GM19328 (cell line): Measurements from ENCODE around the gene GAD1.

Experiments
- ATAC-seq: cut with Tn5 transposase; IDR thresholded peaks from one replicate; pipeline ENCODE4 v1.9.1; 2021; ENCODE audit warnings: mild to moderate bottlenecking, moderate library complexity; ENCODE audit not compliant: unreplicated experiment

The GAD1 gene

GRCh38 chr2:170842785-170843184 lies 26.1 kb downstream of the GAD1 start:
- no peak for ATAC-seq

GRCh38 chr2:170843656-170844055 lies 27.0 kb downstream of the GAD1 start:
- no peak for ATAC-seq

- no peak for ATAC-seq
These were observed 28.7 kb downstream of the GAD1 start for GRCh38 chr2:170845343-170845742.

GRCh38 chr2:170846314-170846713 lies 29.6 kb downstream of the GAD1 start:
- no peak for ATAC-seq

- ATAC-seq: no peak
These were observed 31.0 kb downstream of the GAD1 start for GRCh38 chr2:170847716-170848115.

GRCh38 chr2:170848587-170848986 lies 31.9 kb downstream of the GAD1 start:
- ATAC-seq: no peak

- ATAC-seq: no peak
These were observed 33.6 kb downstream of the GAD1 start for GRCh38 chr2:170850251-170850650.

- no peak for ATAC-seq
These were observed 34.9 kb downstream of the GAD1 start for GRCh38 chr2:170851635-170852034.

- ATAC-seq: no peak
These were observed 39.4 kb downstream of the GAD1 start for GRCh38 chr2:170856066-170856465.

GRCh38 chr2:170862286-170862902 lies 45.7 kb downstream of the GAD1 start:
- no peak for ATAC-seq

- ATAC-seq: no peak
These were observed 46.4 kb downstream of the GAD1 start for GRCh38 chr2:170863087-170863486.

- no peak for ATAC-seq
These were observed 52.3 kb downstream of the GAD1 start for GRCh38 chr2:170869036-170869435.

GRCh38 chr2:170869461-170869860 lies 52.8 kb downstream of the GAD1 start:
- no peak for ATAC-seq

- peak; percentile 94 for ATAC-seq
These were observed 56.5 kb downstream of the GAD1 start for GRCh38 chr2:170873035-170873692.

- ATAC-seq: no peak
These were observed 61.4 kb downstream of the GAD1 start for GRCh38 chr2:170878066-170878465.

GRCh38 chr2:170878505-170878904 lies 61.8 kb downstream of the GAD1 start:
- ATAC-seq: no peak

GRCh38 chr2:170881840-170882239 lies 65.2 kb downstream of the GAD1 start:
- ATAC-seq: no peak

- no peak for ATAC-seq
These were observed 66.1 kb downstream of the GAD1 start for GRCh38 chr2:170882758-170883157.

GRCh38 chr2:170883683-170884082 lies 67.0 kb downstream of the GAD1 start:
- ATAC-seq: no peak

GRCh38 chr2:170885130-170885791 lies 68.6 kb downstream of the GAD1 start:
- no peak for ATAC-seq

- no peak for ATAC-seq
These were observed 69.7 kb downstream of the GAD1 start for GRCh38 chr2:170886386-170886785.

GRCh38 chr2:170887496-170887895 lies 70.8 kb downstream of the GAD1 start:
- no peak for ATAC-seq
